NOMO-1 treated with DMSO at 0.1 percent for 48 hours (cell line): ENCODE measurements around the gene PLA2G2F.

Source experiments
- DNase-seq: peaks from one replicate; lab custom pipeline; 2025; ENCODE audit not compliant: unreplicated experiment; lab: John Stamatoyannopoulos, UW

PLA2G2F gene

DNA sequence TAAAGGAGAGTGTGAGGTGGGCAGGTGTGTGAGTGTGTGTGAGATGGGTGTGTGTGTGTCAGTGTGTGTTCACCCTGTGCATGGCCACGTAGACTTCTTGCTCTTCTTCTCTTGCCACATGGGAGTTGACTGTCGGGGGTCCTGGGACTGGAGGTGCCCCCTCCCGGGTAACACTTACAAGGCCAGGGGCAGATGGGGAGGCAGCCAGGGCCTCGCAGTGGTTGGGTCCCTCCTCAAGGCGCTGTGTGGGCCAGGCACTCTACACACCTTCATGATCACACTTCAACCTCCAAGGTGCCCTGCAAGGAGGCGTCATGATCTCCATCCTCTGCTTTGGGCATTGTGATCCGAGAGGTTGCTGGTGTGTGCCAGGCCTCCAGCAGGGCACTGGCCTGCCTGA, 2.3 kb downstream of the PLA2G2F start:
- DNase-seq = no peak

- no peak for DNase-seq
Measured at GRCh38 chr1:20142001-20142710, 3.0 kb downstream of the PLA2G2F start.

DNA sequence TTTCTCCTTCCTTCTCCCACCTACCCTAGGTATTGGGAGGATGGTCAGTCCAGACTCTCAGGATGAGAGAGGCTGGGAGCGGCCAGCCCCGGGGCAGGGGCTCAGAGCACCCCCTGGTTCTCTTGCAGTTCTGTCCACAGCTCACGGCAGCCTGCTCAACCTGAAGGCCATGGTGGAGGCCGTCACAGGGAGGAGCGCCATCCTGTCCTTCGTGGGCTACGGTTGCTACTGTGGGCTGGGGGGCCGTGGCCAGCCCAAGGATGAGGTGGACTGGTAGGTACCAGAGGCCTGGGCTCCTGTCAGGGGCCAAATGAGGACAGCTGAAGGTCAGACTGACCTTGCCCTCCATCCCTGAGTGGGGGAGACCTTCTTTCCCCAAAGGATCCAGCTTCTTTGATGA, 4.2 kb downstream of the PLA2G2F start:
- DNase-seq = no peak

DNA sequence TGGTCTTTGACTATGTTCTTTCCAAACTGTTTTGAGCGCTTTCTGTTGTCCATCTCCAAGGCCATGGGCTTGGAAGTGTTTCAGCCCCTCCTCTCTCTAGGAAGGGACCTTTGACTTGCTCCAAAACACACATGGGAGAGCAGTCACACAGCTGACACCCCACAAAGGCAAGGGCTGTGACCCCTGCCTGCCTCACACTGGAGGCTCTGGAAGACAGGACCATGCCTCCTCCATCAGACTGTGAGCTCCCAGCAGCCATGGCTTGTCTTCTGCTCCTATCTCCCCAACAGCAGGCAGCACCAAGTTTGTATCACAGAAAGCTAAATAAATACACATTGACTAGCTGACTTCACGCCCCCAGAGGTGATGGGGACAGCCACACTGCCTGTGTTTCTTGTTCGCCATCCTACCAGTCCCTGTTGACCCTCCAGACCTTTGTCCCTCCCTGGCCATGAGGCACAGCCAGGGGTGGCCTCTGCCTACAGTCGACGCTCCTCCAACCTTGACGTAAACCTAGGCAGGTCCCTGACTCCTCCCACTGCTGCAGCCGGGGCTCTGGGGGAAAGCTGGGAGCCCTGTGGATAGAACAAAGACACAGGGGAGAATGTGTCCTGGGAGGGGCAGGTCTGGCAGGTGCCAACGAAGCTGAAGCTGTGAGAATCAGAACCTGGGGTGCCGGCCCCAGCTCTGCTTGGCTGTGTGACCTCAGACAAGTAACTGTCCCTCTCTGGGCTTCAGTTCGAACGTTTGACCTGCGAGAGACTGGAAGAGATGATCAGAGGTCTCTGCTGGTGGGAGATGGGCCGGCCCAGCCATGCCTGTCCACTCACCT, 4.8 kb downstream of the PLA2G2F start:
- no peak for DNase-seq

- no peak for DNase-seq
Measured at GRCh38 chr1:20147846-20148570, 8.9 kb downstream of the PLA2G2F start.

DNA sequence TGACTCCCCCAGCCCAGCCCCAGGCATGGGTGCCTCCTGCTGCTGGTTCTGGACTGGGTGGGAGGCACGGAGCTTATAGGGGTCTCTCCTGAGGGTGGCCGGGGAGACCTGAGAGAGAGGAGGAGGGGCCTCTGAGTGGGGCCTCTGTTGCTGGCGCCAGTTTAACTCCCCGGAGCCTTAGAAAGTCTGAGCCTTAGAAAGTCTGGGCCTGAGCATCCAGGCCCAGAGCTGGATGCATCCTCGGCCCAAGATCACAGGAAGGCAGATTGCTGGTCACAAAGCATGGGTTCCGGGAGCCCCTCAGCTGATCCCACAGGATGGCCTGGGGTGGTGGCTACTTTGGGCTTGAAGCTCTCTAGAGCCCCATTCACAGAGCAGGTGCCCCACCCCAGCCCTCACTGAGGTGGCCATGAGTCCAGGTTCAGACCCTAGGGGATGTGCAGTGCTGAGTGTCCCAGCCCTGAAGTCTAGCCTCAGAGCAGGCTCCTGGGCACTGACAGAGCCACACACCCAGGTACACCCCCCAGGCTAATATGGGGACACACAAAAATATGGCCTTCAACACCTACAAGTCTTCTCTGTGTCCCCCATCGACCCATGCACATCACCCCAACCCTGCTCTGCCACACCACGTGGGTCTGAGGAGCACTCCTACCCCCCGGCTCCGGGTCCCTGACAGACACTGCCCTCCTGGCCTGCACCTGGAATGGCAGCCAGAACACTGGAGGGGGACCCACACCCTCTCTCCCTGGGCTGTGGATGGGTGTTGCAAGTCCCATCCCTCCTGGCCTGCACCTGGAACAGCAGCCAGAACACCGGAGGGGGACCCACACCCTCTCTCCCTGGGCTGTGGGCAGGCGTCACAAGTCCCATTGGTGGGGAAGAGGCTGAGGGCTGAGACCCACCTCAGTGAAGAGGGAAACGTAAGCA, 9.7 kb downstream of the PLA2G2F start:
- DNase-seq = no peak

DNA sequence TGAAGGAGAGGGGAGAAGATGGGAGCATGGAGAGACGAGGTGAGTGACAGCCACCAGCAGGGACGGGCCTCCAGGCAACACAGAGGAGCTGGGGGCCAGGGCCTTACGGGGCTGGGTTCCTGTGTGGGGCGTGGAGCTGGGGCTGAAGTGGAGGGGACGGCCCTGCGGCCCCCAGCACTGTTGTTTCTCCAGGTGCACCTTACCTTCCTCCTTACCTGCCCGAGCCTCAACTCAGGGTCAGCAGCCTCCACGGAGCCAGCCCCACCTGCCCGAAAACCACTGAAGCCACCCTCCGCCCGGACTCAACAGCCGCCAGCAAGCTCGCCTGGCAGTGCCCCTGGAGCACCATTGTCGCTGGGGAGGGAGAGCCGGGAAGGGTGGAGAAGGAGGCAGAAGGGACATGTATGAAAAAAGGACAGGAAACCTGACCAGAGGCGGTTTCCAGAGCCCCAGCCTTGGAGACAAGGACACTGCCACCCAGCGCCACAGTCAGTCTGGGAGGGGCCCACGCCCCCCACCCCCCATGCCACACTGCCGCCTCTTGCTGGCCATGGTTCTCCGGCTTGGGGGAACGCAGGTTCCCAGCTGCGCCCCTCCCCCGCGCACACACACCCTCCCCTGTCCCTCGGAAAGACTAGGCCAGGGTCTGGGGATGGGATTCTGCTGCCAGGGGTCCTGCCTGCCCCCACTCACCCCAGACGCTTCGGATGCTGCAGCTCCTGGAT, 10.6 kb downstream of the PLA2G2F start:
- DNase-seq = no peak

DNA sequence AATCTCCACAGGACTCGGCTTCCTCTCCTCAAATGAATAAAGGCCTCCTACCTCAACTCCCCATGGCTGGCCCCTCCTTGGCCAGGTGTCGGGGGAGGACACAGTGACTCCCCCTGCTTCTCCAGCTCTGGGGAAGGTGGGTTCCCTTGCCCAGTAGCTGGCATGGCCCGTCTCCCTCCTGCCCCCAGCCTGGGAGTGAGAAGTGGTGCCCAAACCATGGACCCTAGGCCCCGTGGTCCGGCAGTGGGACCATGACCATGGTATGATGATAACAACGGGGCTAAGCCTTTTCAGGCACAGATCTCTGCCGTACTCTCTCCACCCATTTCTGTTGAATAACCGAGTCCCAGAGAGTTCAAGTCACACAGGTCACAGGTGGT, 11.2 kb downstream of the PLA2G2F start:
- no peak for DNase-seq

DNA sequence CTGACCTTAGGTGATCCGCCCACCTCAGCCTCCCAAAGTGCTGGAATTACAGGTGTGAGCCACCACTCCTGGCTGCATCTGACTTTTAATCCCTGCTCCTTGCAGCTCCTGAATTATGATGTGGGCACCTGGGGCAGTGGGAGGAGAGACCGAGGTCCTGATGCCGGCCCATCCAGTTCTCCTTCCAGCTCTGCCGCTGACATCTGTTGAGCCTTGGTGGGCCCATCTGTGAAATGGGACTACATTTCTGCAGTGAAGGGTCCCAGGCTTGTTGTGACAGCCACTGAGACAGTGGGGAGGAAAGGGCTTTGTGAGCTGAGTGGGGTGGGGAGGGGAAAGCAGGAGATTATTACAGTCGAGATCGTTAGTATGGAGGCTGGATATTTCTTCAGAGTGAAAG, 11.8 kb downstream of the PLA2G2F start:
- DNase-seq = no peak

- peak; percentile 83 for DNase-seq
Measured at GRCh38 chr1:20151906-20152598, 12.9 kb downstream of the PLA2G2F start.

DNA sequence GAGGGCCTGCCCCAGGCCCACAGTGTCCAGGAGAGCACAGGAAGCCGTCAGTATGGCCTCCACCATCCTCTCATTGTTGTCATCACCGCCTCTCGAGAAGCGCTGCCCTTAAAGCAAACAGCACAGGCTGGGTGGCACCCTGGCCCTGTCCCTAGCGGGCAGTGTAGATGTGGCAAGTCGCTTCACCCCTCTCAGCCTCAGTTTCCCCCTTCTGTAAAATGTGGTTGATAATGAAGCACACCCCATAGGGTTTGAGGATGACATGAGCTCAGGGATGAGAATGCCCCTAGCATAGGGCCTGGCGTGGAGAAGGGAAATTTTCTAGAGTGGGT, 13.4 kb downstream of the PLA2G2F start:
- DNase-seq = no peak

GRCh38 chr1:20153000-20153418, 13.9 kb downstream of the PLA2G2F start:
- no peak for DNase-seq

- DNase-seq = no peak
Measured at GRCh38 chr1:20154301-20154831, 15.2 kb downstream of the PLA2G2F start.

GRCh38 chr1:20158358-20159070, 19.4 kb downstream of the PLA2G2F start:
- DNase-seq = no peak

- DNase-seq = no peak
Measured at GRCh38 chr1:20160034-20160433, 20.9 kb downstream of the PLA2G2F start.

DNA sequence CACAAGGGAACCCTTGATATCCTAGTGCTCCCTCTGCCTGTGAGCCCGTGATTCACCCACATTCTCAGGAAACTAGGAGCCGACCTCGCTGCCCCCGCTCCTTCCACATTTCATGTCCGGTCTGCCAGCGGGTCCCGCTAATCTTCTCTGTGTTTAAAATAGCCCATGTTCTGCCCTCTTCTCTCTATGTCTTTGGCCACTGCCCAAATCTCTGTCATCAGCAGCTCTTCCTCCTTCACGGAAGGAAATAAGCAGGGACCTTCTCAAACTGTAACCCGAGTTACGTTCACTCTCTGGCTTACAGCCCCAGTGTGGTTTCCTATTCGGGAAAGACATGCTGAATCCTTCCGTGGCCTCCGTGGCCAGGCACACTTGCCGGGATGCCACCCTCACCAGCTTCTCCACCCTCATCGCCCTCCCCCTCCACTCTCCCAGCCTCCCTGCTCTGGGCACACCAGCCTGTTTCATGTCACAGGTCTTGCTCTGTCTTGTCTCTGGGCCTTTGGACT, 25.6 kb downstream of the PLA2G2F start:
- DNase-seq = peak; percentile 34

- DNase-seq = peak; percentile 92
Measured at GRCh38 chr1:20165522-20165951, 26.4 kb downstream of the PLA2G2F start.

DNA sequence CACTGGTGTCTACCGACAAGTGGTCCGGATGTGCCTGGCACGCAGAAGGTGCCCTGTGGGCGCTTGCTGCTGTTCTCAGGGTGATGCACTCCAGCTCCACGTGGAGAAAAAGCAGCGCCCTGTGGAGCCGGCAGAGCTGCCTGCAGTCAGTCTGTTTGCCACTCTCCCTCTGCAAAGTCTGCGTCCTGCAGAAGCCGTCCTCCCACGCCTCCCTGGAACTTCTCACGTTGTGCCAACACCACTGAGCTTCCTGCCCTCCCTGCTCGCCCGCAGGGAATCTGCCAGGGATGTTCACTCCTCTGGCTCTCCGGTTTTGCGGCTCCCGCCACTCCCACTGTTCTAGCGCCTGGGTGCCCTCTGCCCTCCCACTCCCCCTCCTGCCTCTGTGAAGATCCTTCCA, 26.9 kb downstream of the PLA2G2F start:
- DNase-seq = no peak
